HepG2 (cell line): Measurements from ENCODE around the gene MIF. TPM values are rescaled to one million over a fixed set of nuclear protein-coding genes. Genes with fewer than 3 reads are reported as not detected.
A peak's percentile ranks its signal among the peaks of the same experiment; 100 is the strongest.

Source experiments
- ERF ChIP-seq: IDR thresholded peaks from 2 replicates; pipeline ENCODE4 v1.6.1; 2018; ENCODE audit warnings: missing biosample characterization, missing genetic modification reagents
- NCOA1 ChIP-seq: sonication (generic); formaldehyde crosslinking; IDR thresholded peaks from 2 replicates; pipeline ENCODE4 v1.9.0; 2021; ENCODE audit warnings: missing genetic modification reagents
- RELA ChIP-seq: sonication (generic); formaldehyde crosslinking; IDR thresholded peaks from 2 replicates; pipeline ENCODE4 v1.4.0; 2020; ENCODE audit warnings: missing genetic modification reagents
- ZNF318 ChIP-seq: sonication (generic); formaldehyde crosslinking; IDR thresholded peaks from 2 replicates; pipeline ENCODE4 v1.4.0; 2020; ENCODE audit warnings: mild to moderate bottlenecking, missing genetic modification reagents
- ZNF407 ChIP-seq: sonication (generic); formaldehyde crosslinking; IDR thresholded peaks from one replicate; pipeline ENCODE4 v1.5.1; 2020; ENCODE audit warnings: mild to moderate bottlenecking, missing genetic modification reagents; ENCODE audit errors: not compliant biosample characterization
- ZNF510 ChIP-seq: sonication (generic); formaldehyde crosslinking; IDR thresholded peaks from 2 replicates; pipeline ENCODE4 v1.4.0; 2020; ENCODE audit warnings: low read depth, mild to moderate bottlenecking, missing genetic modification reagents
- ZNF619 ChIP-seq: sonication (generic); formaldehyde crosslinking; IDR thresholded peaks from 2 replicates; pipeline ENCODE4 v1.4.0; 2020; ENCODE audit warnings: mild to moderate bottlenecking, missing genetic modification reagents
- ZNF710 ChIP-seq: sonication (generic); formaldehyde crosslinking; IDR thresholded peaks from 2 replicates; pipeline ENCODE4 v1.5.0; 2020; ENCODE audit warnings: mild to moderate bottlenecking, missing genetic modification reagents, borderline replicate concordance
- ZNF775 ChIP-seq: sonication (generic); formaldehyde crosslinking; IDR thresholded peaks from 2 replicates; pipeline ENCODE4 v1.4.0; 2020; ENCODE audit warnings: missing genetic modification reagents, mild to moderate bottlenecking, moderate library complexity, borderline replicate concordance
- polyA plus RNA-seq, 8 experiments: library from polyadenylated mRNA; depleted of rRNA in 3 of 8; stranded (reverse) in 7 of 8; unstranded in 1 of 8; fragments of >200 nt; fragmentation: Illumina TruSeq in 4 of 8; extraction: Trizol in 4 of 8; gene quantifications; 2 replicates each; pipeline versions ENCODE4 v1.2.1 to v1.2.3, GENCODE V29; 2011 to 2016; ENCODE audit warnings: low read depth in 4 of 8, missing spikeins in 1 of 8, mixed read lengths in 1 of 8; ENCODE audit not compliant: insufficient read depth in 1 of 8
- total RNA-seq, 5 experiments: library from RNA; depleted of rRNA; stranded (reverse); fragments of >200 nt; fragmentation: Illumina TruSeq; extraction: Trizol; gene quantifications; 2 replicates each; pipeline ENCODE4 v1.2.3, GENCODE V29; 2016; ENCODE audit warnings: low read depth in 1 of 5

The MIF gene
- total and polyA plus RNA-seq, 2 of the 13 experiments (the other 11 are each of a cell fraction or from before 2014, with no cell fraction given), result 634 to 675 TPM

- TF ChIP-seq ZNF407 (CRISPR knock-in tag) (peak; percentile 82), NCOA1 (CRISPR knock-in tag) (peak; percentile 85; the same call in 1 of the 2 replicates), ZNF619 (CRISPR knock-in tag) (peak; percentile 53; the same call in 1 of the 2 replicates), ZNF710 (CRISPR knock-in tag) (0 out of 2 replicates have a peak, but pooled peaks have one; percentile 9), RELA (no peak), ZNF510 (CRISPR knock-in tag) (0 out of 2 replicates have a peak, but pooled peaks have one; percentile 13), ZNF318 (no peak), ZNF775 (CRISPR knock-in tag) (0 out of 2 replicates have a peak, but pooled peaks have one; percentile 16), ERF (CRISPR knock-in tag) (peak; percentile 26; the same call in 1 of the 2 replicates)
Measured at GRCh38 chr22:23893945-23894709, at the start of gene MIF (continued).
